Upper lobe of left lung (tissue), 6 donors: ENCODE data around the gene DHRS13. TPM values are rescaled to one million over a fixed set of nuclear protein-coding genes. Genes with fewer than 3 reads are reported as not detected.

Experiments used
- ATAC-seq, 2 donors: fragments of 200-7000 bp; cut with Tn5 transposase; one replicate each; pipeline ENCODE4 v1.9.1; 2022; ENCODE audit warnings: mild to moderate bottlenecking in 2 of 2, moderate library complexity in 2 of 2; ENCODE audit not compliant: low FRiP score in 2 of 2
- DNase-seq, 2 donors: peaks; one replicate each; pipeline ENCODE4 v3.0.0-alpha.2; 2019 to 2020
- H3K27ac ChIP-seq, 4 donors: fragments of 200-600 bp; sonication (generic); one replicate each; pipeline ENCODE4 v1.5.1; 2016 to 2019
- H3K27me3 ChIP-seq, 4 donors: fragments of 200-600 bp; sonication (generic); one replicate each; pipeline ENCODE4 v1.5.1; 2017 to 2019
- H3K36me3 ChIP-seq, 4 donors: fragments of 200-600 bp; sonication (generic); one replicate each; pipeline ENCODE4 v1.5.1; 2016 to 2019
- H3K4me1 ChIP-seq, 4 donors: fragments of 200-600 bp; sonication (generic); one replicate each; pipeline ENCODE4 v1.5.1; 2018 to 2019
- H3K4me3 ChIP-seq, 4 donors: fragments of 200-600 bp; sonication (generic); one replicate each; pipeline ENCODE4 v1.5.1; 2017 to 2019; ENCODE audit warnings: mild to moderate bottlenecking in 2 of 4, moderate library complexity in 1 of 4
- H3K9me3 ChIP-seq, 4 donors: fragments of 200-600 bp; sonication (generic); one replicate each; pipeline ENCODE4 v1.5.1; 2018 to 2019
- CTCF ChIP-seq, 6 experiments: fragments of 450-650 bp in 4 of 6; fragments of 200-600 bp in 2 of 6; sonication (generic) in 2 of 6; IDR thresholded peaks; one replicate each; pipeline ENCODE4 v1.5.1; 2016 to 2019; ENCODE audit warnings: antibody characterized with exemption in 6 of 6
- EP300 ChIP-seq, 4 donors: sonication (generic); formaldehyde crosslinking; IDR thresholded peaks; one replicate each; pipeline ENCODE4 v1.5.1; 2017; ENCODE audit warnings: antibody characterized with exemption in 4 of 4, control low read depth in 2 of 4
- POLR2A ChIP-seq, 4 donors: fragments of 450-650 bp; IDR thresholded peaks; one replicate each; pipeline ENCODE4 v1.5.1; 2016 to 2017; ENCODE audit warnings: antibody characterized with exemption in 4 of 4, mild to moderate bottlenecking in 2 of 4
- POLR2AphosphoS5 ChIP-seq, 2 donors: sonication (generic); formaldehyde crosslinking; IDR thresholded peaks; one replicate each; pipeline ENCODE4 v1.5.1; 2017; ENCODE audit warnings: antibody characterized with exemption in 2 of 2
- WGBS, 2 donors: methylation state at CpG; one replicate each; pipeline ENCODE4 v1.1.5; 2017 to 2018; 5-methylcytosine and 5-hydroxymethylcytosine counted together
- total RNA-seq, 6 donors: library from RNA; depleted of rRNA in 4 of 6; stranded (reverse); fragments of >200 nt in 4 of 6; gene quantifications; one replicate each; pipeline versions ENCODE4 v1.1.0 to v1.2.1, GENCODE V29; 2016 to 2021
- donor health status: DM: no; HTN: no; CAD: no; lungs with moderate emphysema.
- donor health status: DM: no; HTN: yes; CAD: no; lungs with severe emphysema.

Gene DHRS13
- total RNA-seq, 6 donors from 2014 or later: 2.1 to 21.8 (median 15.0) TPM

DNA sequence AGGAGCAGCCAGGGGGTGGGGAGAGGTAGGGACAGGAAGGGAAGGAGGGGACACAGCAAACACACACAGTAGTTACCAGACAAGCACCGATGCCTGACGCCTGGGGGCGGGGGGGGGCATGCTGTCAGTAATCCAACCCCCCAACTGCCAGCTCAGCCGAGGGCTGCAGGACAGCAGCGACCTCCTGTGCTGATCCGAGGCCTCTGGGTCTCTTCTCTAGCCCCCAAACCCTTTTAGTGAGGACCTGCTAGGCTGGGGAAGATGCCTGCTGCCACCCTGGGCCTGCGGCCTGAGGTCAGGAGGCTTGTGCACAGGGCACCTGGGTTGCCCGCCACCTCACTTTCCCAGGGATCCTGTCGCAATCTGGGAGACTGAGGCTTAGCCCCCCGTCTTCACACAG, 16.9 kb downstream of the DHRS13 start:
- H3K36me3 ChIP-seq: peaks cover 29 to 79% (median 67%) of the 10 kb centered on the region in 4 donors

DNA sequence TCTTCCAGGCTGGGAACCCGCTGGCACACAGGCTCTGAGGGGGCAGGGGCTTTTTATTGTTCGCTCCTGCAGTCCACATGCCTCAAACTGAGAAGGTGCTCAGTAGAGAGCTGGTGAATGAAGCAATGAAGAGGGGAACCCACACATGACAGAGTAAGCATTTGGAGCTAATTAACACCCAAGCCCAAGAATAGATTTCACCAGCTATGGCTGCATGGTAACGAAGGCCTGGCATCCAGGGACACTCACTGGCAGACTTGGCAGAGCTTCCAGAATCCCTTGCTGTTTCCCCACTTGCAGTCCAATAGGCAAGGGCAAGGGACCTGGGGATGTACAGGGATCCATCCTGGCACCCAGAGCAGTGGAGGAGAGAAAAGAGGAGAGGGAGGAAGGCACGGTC, 17.5 kb downstream of the DHRS13 start:
- ATAC-seq: no peak
- TF ChIP-seq POLR2AphosphoS5 (IDR thresholded peaks at IDR 0.05) (no peak), EP300 (IDR thresholded peaks at IDR 0.05) (no peak), POLR2A (IDR thresholded peaks at IDR 0.05) (no peak), CTCF (IDR thresholded peaks at IDR 0.05) (no peak)
- WGBS, 2 donors: 96 to 97% methylated on average over 4 of the region's 4 CpGs
- no peak for DNase-seq
- Histone ChIP-seq H3K27ac (no peak overlapping the region), H3K4me3 (no peak overlapping the region), H3K36me3 (peaks cover 35 to 83% (median 73%) of the 10 kb centered on the region in 4 donors), H3K9me3 (no peaks in the 10 kb centered on the region), H3K27me3 (no peaks in the 10 kb centered on the region), H3K4me1 (no peaks in the 10 kb centered on the region)

More for the DNA sequence above, 16.9 kb downstream of the DHRS13 start:
- Histone ChIP-seq H3K4me3 (no peak overlapping the region), H3K27ac (no peak overlapping the region), H3K9me3 (no peaks in the 10 kb centered on the region), H3K4me1 (no peaks in the 10 kb centered on the region), H3K27me3 (no peaks in the 10 kb centered on the region)
- ATAC-seq (no peak), DNase-seq (peak in 1 of 2 donors; percentile 60)
- 84 to 85% methylated on average over 5 to 9 of the region's 10 CpGs for WGBS, 2 donors
- TF ChIP-seq EP300 (IDR thresholded peaks at IDR 0.05): no peak
- no peak for TF ChIP-seq POLR2A (IDR thresholded peaks at IDR 0.05)
- no peak for TF ChIP-seq POLR2AphosphoS5 (IDR thresholded peaks at IDR 0.05)

DNA sequence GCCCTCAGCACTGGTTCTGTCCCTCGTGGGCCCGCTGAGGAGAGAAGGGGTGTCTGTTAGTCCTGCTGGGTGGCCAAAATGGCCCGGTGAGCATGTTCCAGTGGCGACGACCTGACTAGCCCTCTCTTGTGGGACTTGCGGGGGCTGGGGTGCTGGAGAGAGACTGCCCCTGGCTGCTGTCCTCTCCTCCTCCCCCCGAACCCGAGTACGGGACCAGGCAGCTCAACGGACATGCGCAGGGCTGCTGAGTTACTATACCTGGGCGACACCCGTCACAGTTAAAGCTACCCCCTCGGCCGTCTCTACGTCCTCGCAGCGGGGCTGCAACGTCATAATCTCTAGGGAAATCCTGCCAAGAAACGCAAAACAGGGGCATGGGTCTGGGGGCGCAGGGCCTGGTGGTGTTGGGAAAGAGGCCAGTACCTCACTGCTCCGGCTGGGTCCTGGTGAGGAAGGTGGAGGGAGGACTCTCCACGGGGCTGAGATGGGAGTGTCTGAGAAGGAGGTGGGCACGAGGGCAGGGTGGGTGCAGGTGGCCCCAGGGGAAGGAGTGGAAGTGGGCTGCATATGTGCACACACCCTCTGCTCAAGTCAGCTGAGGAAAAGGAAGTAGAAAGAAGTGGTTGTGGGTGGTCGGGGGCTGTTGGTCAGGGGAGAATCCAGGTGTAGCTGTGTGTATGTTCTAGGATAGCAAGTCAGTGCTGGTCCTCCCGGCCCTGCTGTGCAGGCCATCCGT, 18.7 kb downstream of the DHRS13 start:
- no peak overlapping the region for H3K27ac ChIP-seq
- ATAC-seq: no peak
- 90 to 94% methylated on average over 22 to 27 of the region's 27 CpGs for WGBS, 2 donors

GRCh38 chr17:28882154-28882895, 20.6 kb downstream of the DHRS13 start:
- no peaks in the 10 kb centered on the region for H3K27me3 ChIP-seq
- peaks cover 43 to 94% (median 82%) of the 10 kb centered on the region in 4 donors for H3K36me3 ChIP-seq
- 90 to 95% methylated on average over 9 to 18 of the region's 18 CpGs for WGBS, 2 donors
- TF ChIP-seq POLR2AphosphoS5 (IDR thresholded peaks at IDR 0.05): no peak
- TF ChIP-seq CTCF (IDR thresholded peaks at IDR 0.05): no peak
- no peak for TF ChIP-seq POLR2A (IDR thresholded peaks at IDR 0.05)
- no peak for TF ChIP-seq EP300 (IDR thresholded peaks at IDR 0.05)
- peak in 1 of 2 donors; percentile 26 for DNase-seq
- H3K4me1 ChIP-seq: no peaks in the 10 kb centered on the region
- ATAC-seq: no peak
- H3K9me3 ChIP-seq: no peaks in the 10 kb centered on the region
- H3K4me3 ChIP-seq: no peak overlapping the region
- H3K27ac ChIP-seq: no peak overlapping the region

More for the DNA sequence above, 18.7 kb downstream of the DHRS13 start:
- no peaks in the 10 kb centered on the region for H3K27me3 ChIP-seq
- TF ChIP-seq POLR2AphosphoS5 (IDR thresholded peaks at IDR 0.05): no peak
- no peak for TF ChIP-seq EP300 (IDR thresholded peaks at IDR 0.05)
- no peak for TF ChIP-seq CTCF (IDR thresholded peaks at IDR 0.05)
- no peak for TF ChIP-seq POLR2A (IDR thresholded peaks at IDR 0.05)
- no peaks in the 10 kb centered on the region for H3K9me3 ChIP-seq
- DNase-seq: peak in 1 of 2 donors; percentile 41
- no peaks in the 10 kb centered on the region for H3K4me1 ChIP-seq
- H3K4me3 ChIP-seq: no peak overlapping the region
- peaks cover 45 to 95% (median 85%) of the 10 kb centered on the region in 4 donors for H3K36me3 ChIP-seq

GRCh38 chr17:28881533-28882056, 21.3 kb downstream of the DHRS13 start:
- Histone ChIP-seq H3K27me3 (no peaks in the 10 kb centered on the region), H3K27ac (no peak overlapping the region), H3K4me3 (no peak overlapping the region), H3K4me1 (no peaks in the 10 kb centered on the region), H3K9me3 (no peaks in the 10 kb centered on the region), H3K36me3 (peaks cover 39 to 89% (median 78%) of the 10 kb centered on the region in 4 donors)
- 96 to 98% methylated on average over 15 to 17 of the region's 17 CpGs for WGBS, 2 donors
- DNase-seq (peak in 1 of 2 donors; percentile 69), ATAC-seq (no peak)
- no peak for TF ChIP-seq POLR2AphosphoS5 (IDR thresholded peaks at IDR 0.05)
